Fibroblast of peridontal ligament (primary cell): ENCODE measurements around the gene ADARB2.
"Not testable (repeated sequence)": the region's sequence is repeated elsewhere in the genome, so short reads cannot be mapped to it uniquely, and the experiment has no call there.

Experiments
- DNase-seq: peaks from one replicate; pipeline ENCODE4 v3.0.0-alpha.2; 2010; ENCODE audit errors: extremely low read depth

ADARB2 gene

GRCh38 chr10:1240341-1240775 is 497.0 kb downstream of the ADARB2 start:
- DNase-seq: no peak

GRCh38 chr10:1233031-1233430 is 504.3 kb downstream of the ADARB2 start:
- no peak for DNase-seq

DNA sequence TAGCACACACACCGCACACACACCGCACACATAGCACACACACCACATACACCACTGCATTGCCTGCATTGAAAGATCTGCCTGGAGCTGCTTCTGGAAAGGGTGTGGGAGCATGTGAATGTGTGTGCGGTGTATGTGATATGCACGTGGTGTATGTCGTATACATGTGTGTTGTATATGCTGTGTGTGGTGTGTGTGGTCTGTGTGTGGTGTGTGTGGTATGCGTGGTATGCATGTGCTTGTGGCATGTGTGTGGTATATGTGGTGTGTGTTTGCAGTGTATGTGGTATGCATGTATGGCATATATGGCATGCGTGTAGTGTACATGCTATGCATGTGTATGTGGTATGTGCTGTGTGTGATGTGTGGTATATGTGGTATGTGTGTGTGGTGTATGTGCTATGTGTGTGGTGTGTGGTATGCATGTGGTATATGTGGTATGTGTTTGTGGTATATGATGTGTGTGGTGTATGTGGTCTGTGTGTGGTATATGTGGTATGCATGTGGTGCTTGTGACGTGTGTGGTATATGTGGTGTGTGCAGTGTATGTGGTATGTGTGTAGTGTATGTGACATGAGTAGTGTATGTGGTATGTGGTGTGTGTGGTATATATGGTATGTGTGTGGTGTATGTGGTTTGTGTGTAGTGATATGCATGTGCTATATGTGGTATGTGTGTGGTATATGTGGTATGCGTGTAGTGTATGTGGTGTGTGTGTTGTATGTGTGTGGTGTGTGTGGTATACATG is 505.0 kb downstream of the ADARB2 start:
- no peak for DNase-seq

GRCh38 chr10:1230592-1231275 is 506.6 kb downstream of the ADARB2 start:
- DNase-seq: no peak

DNA sequence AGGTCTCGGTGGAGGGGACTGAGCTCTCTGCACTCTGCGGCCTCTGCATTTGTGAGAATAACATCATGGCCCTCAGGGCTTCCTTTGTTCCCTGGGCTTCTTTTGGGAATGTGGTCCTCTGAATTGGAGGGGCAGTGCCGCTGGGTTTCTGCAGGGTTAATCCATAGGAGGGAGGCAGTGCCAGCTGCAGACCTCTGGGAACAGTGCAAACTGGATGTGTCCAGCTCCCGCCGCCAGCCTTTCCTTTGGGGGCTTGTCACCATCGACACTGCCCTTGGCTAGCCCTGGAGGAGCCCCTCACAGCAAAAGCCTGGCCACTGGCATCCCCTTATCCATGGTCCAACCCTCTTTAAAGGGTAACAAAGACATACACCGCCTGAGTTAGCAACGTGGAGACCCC is 507.2 kb downstream of the ADARB2 start:
- no peak for DNase-seq

GRCh38 chr10:1229574-1229973 is 507.8 kb downstream of the ADARB2 start:
- DNase-seq: no peak

- DNase-seq: no peak
These were observed 508.2 kb downstream of the ADARB2 start for GRCh38 chr10:1229116-1229515.

DNA sequence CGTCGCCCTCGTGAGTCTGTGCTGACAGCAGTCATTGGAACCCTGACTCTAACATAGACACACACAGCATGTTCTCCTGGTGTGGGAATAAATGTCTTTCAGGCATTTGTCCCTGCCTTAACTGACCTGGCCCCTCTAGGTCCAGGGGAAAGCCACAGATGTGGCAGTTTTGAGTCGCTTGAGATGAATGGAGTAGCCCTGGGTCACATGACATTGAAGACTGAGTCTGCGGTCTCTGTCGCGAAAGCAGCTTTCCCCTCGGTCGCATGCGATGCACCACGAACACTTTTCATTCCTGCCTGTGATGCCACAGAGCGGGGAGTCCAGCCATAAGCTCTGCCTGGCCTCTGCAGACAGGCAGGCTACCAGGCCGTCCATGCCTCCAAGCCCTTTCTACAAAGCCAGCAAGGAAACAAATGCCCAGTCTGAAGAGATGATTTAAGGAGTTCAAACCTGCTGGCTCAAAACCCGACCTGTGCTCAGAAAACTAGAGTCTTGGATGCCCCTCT is 508.8 kb downstream of the ADARB2 start:
- DNase-seq: no peak

DNA sequence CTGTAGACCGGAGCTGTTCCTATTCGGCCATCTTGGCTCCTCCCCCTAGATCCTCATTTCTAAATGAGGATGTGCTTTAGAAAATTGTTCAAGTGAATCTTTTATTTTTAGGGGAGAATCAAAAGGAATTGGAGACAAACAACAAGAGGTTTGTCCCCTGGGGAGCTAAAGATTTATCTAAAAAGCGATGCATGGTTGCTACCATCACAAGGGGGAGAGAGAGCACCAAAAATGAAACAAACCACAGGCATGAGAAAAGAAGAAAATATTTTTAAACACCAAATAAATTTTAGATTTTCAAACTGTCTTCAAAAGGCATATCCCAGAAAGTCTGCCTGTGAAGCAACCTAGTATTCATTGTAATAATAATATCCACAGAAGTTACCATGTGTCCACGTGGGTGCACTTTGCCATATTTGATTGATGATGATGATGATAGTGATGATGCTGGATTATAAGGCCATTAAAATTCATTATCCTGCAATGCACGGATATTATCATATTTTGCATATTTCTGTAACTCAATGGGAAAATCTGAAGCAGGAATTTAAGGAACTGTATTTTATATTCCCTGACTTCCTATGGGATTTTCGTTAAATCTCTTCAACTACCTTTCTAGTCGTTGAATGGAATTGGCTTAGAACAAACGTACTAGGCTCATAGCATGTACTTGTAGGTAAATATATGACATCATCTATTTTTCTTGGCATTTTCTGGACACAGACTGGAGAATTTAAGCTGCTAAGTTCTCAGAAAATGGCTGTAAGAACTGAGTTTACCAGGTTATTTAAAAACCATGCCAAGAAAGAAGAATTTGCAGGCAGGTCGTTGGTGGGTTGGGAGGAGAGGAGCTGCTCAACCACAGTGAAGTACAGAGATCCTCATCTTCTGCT is 509.6 kb downstream of the ADARB2 start:
- DNase-seq: no peak

- DNase-seq: not testable (repeated sequence)
These were observed 510.4 kb downstream of the ADARB2 start for GRCh38 chr10:1226907-1227306.

GRCh38 chr10:1219874-1220273 is 517.5 kb downstream of the ADARB2 start:
- not testable (repeated sequence) for DNase-seq

DNA sequence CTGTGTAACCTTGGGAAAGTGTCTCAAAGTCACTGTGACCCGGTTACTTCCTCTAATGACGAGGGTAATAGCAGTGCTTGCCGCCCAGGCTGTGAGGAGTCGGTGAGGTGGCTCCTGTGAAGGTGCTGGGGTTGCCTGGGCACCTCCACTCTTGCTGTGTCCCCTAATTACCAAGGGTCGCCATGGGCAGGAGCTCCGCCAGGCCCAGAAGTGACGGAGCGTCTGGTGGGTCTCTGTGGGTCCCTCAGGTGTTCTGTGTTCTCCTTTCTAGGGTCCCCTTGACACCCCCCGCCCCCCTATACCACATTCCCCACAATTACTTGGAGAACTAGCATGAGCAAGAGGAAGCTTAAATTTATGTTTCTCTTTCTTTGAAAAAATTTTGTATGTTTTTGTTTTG is 519.7 kb downstream of the ADARB2 start:
- no peak for DNase-seq

DNA sequence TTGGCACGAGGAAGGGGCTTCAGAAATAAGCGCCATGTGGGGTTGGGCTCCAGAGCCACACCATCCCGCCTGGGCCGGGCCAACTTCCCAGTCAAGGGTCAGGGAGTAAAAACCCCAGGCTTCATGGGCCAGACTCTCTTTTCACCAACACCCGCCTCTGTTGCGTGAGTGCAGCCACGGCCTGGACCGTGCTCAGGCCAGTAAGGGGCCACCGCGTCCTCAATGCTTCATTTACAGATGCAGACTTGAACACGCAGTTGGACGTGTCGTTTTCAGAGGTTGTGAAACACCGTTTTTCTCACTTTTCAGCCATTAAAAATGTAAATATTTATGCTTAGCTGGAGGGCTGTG is 520.1 kb downstream of the ADARB2 start:
- DNase-seq: no peak

DNA sequence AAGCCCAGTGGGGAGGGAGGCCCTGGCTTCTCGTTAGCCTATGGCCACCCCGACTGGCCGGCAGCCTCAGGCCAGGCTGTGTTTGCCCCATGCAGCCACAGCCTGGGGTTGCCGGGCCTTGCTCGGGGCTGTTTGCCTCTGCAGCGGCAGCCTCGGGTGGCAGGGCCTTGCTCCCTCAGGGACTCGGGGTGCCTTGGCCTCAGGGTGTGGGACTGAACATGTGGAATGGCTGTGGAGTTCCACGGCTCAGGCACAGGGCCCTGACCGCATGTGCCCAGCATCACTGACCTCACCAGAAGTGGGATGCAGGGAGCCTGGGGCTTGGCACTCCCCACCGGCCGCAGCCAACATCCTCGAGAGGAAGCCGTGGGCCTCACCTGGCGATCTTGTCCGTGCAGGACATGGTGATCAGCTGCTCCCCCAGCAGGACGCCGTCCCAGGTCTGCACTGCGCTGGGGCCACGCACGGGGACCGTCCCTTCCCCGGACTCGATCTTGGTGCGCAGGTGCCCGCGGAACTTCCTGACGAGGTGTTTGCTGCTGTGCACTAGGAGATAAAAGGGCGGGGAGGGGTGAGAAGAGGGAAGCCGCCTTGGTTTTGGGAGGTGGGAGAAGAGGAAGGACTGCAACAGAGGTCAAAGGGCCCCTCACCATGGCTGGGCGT is 520.6 kb downstream of the ADARB2 start:
- no peak for DNase-seq

DNA sequence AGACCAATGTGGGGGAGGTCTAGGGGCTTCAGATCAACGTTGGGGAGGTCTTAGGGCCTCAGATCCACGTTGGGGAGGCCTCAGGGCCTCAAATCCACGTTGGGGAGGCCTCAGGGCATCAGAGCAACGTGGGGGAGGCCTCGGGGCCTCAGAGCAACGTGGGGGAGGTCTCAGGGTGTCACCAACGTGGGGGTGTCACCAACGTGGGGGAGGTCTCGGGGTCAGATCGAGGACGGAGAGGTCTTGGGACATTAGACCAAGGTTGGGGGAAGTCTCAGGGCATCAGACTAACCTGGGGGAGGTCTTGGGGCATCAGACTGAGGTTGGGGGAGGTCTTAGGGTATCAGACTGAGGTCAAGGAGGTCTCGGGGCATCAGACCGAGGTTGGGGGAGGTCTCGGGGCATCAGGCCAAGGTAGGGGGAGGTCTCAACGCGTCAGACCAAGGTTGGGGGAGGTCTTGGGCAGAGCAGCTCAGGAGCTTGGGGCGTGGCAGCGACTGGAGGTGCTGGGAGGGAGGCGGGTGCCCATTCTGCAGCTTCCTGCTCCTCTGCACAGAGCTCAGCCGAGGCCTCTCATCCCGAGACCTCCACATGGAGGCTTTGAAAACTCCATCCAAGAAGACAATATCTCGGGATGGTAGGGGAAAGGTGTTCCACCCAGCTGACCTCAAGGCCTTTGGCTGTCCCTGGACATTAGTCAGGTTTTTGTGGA is 521.3 kb downstream of the ADARB2 start:
- no peak for DNase-seq

- DNase-seq: no peak
These were observed 522.3 kb downstream of the ADARB2 start for GRCh38 chr10:1214882-1215540.

- no peak for DNase-seq
These were observed 523.2 kb downstream of the ADARB2 start for GRCh38 chr10:1214071-1214675.

GRCh38 chr10:1213252-1214070 is 523.9 kb downstream of the ADARB2 start:
- no peak for DNase-seq

- DNase-seq: no peak
These were observed 524.7 kb downstream of the ADARB2 start for GRCh38 chr10:1212571-1213141.
